Renal cortical epithelial cell (primary cell): ENCODE measurements around the gene FBN3. TPM values are rescaled to one million over a fixed set of nuclear protein-coding genes. Genes with fewer than 3 reads are reported as not detected.

Source experiments
- DNase-seq: peaks from one replicate; pipeline ENCODE4 v3.0.0-alpha.2; 2011; ENCODE audit warnings: low read depth
- total RNA-seq: library from RNA; depleted of rRNA; stranded (reverse); fragments of >200 nt; gene quantifications from 2 replicates; pipeline ENCODE4 v1.2.3, GENCODE V29; 2014

The FBN3 gene
- total RNA-seq, 1 donor from 2014 or later = under 0.01 TPM

- no peak for DNase-seq
Observed at GRCh38 chr19:8089664-8090601, 59.5 kb downstream of the FBN3 start.

DNA sequence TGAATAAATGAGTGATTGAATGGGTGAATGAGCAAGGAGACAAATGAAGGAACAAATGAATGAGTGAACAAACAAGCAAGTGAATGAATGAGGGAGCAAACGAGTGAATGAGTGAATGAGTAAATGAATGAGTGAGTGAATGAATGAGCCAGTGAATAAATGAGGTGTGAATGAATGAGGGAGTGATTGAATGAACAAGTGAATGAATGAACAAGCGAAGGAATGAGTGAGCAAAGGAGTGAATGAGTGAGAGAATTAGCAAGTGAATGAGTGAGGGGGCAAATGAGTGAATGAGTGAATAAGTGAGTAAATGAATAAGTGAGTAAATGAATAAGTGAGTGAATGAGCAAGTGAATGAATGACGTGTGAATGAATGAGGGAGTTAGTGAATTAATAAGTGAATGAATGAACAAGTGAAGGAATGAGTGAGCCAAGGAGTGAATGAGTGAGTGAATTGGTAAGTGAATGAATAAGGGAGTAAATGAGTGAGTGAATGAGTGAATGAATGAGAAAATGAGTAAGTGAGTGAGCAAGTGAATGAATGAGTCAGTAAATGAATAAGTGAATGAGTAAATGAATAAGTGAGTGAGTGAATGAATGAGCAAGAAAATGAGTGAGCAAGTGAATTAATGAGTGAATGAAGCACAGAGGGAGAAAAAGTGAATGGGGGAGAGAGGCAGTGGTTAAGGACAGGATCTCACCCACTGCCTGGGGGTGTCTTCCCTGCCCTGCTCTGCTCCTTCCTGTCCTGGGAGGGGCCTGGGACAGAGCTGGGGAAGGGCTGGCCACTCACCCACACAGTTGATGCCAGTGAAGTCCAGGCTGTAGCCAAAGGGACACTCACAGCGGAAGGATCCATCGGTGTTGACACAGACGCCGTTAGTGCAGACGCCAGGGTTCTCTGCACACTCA, 60.4 kb downstream of the FBN3 start:
- no peak for DNase-seq

- DNase-seq = no peak
Observed at GRCh38 chr19:8087876-8088275, 61.5 kb downstream of the FBN3 start.

DNA sequence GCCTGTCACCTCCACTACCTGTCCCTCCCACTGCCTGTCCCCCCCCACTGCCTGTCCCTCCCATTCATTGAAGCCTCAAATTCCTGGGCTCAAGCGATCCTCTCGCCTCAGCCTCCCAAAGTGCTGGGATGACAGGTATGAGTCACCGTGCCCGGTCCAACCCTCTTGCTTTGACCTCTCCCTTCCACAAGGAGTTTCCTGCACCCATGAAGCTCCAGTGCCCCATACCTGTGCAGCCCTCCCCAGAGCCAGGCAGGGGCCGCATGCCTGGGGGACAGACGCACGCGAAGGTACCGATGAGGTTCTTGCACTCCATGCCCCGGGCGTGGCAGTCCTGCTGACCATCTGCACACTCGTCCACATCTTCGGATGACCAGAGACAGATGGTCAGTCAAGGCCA, 62.5 kb downstream of the FBN3 start:
- DNase-seq = no peak

GRCh38 chr19:8085598-8086408, 63.6 kb downstream of the FBN3 start:
- no peak for DNase-seq

DNA sequence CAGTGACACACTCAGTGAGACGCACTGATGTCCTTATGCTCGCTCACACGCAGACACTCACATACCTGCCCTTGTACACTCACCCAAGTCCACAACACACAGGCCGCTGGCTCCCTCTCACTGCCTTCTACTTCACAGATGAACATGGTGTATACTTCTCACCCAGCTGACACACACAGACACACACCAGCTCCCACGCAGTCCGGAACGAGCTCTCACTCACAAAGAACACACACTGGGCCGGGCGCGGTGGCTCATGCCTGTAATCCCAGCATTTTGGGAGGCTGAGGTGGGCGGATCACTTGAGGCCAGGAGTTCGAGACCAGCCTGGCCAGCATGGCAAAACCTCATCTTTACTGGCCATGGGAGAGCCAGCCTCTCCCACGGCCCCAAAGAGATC, 65.2 kb downstream of the FBN3 start:
- no peak for DNase-seq

DNA sequence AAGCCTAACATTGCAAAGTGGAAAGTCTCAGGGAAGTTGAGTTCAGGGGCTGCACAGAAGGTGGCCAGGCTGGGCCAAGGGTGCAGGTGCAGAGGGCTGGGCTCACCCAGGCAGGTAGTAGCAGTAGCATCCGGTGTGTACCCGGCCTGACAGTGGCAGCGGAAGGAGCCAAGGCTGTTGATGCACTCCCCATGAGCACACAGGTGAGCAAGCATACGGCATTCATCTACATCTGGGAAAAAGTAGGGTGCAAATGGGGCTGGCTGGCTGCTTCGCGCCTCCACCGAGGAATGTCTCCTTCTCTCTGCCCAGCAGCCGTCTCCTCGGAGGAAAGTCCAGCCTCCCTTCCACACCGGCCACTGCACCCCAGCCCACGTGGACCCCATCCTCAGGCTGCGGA, 66.3 kb downstream of the FBN3 start:
- no peak for DNase-seq

- DNase-seq = no peak
Observed at GRCh38 chr19:8081569-8082550, 67.5 kb downstream of the FBN3 start.

DNA sequence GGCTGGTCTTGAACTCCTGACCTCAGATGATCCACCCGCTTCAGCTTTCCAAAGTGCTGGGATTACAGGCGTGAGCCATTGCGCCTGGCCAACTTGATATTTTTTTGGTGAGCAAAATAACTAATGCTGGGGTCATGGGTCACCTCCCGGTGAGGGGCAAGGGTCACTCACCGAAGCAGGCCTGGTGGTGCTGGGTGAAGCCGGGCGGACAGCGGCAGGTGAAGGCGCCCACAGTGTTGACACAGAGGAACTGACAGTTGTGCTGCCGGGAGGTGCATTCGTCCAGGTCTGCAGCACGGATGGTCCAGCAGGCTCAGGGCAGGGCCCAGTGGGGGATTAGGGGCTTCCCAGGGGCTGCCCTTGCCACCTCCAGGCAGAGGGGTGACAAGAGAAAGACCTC, 68.6 kb downstream of the FBN3 start:
- no peak for DNase-seq

DNA sequence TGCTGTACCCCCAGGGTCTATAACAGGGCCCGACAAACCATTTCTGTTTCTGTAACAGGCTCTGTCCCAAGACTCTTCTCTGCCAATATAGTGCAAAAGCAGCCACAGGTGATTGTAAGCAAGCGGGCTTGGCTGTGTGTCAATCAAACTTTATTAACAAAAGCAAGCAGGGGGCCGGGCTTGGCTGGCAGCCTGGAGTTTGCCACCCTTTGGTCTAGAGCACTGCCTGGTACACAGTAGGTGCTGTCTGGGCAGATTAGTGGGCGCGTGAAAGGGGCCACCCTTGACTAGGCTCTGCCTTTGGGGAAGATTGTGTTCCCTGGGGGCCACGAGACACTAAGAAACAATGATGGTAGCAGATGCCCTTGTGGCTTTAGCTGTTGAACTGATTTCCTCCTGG, 69.4 kb downstream of the FBN3 start:
- no peak for DNase-seq

GRCh38 chr19:8075158-8076074, 74.0 kb downstream of the FBN3 start:
- no peak for DNase-seq

DNA sequence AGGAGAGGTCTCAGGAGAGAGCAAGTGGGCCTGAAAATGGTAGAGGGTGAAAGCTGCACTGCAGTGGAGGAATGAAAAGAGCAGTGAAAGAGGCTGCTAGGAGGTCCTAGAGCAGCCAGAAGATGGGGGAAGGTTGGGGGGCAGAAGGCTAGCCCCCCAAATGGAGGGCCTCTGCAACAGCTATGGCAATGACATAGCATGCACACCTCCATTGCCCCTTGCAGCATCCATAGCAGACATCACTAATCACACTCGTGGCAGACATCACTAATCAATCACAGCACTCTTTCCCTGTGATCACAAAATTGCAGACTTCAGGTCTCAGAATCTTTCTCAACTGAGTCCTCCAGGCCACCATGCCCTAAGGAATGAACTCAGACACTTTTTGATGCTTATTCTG, 74.9 kb downstream of the FBN3 start:
- no peak for DNase-seq

GRCh38 chr19:8071912-8072311, 77.5 kb downstream of the FBN3 start:
- no peak for DNase-seq

DNA sequence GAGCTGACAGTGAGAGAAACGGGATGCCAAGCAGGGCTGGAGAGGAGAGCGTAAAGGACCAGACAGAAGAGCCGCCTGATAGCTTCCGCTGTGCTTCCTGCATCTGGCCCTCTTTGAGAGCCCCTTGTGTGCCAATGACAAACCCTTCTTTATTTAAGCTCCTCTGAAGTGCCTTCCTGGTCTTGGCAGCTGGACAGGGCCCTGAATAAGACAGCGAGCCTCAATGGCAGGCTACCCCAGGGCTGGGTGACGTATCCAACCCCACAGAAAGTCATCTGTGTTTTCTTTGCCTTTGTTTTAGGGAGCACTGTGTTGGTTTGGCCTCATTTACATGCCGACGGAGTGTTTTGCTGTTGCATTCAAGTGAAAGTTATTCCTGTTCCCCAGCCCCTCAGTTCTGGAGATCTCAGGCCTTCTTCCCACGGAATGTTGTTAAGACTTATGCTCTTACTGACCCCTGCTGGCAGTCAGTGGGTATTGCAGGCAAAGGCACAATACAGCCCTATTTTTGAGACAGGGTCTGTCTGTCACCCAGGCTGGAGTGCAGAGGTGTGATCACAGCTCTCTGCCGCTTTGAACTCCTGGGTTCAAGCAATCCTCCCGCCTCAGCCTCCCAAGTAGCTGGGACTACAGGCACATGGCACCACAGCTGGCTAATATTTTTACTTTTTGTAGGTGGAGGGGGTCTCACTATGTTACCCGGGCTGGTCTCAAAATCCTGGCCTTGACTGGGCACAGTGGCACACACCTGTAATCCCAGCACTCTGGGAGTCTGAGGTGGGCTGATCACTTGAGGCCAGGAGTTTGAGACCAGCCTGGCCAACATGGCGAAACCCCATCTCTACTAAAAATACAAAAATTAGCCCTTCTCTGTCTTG, 80.1 kb downstream of the FBN3 start:
- no peak for DNase-seq

- DNase-seq = no peak
Observed at GRCh38 chr19:8065875-8066261, 83.5 kb downstream of the FBN3 start.

- DNase-seq = no peak
Observed at GRCh38 chr19:8064911-8065874, 84.2 kb downstream of the FBN3 start.

DNA sequence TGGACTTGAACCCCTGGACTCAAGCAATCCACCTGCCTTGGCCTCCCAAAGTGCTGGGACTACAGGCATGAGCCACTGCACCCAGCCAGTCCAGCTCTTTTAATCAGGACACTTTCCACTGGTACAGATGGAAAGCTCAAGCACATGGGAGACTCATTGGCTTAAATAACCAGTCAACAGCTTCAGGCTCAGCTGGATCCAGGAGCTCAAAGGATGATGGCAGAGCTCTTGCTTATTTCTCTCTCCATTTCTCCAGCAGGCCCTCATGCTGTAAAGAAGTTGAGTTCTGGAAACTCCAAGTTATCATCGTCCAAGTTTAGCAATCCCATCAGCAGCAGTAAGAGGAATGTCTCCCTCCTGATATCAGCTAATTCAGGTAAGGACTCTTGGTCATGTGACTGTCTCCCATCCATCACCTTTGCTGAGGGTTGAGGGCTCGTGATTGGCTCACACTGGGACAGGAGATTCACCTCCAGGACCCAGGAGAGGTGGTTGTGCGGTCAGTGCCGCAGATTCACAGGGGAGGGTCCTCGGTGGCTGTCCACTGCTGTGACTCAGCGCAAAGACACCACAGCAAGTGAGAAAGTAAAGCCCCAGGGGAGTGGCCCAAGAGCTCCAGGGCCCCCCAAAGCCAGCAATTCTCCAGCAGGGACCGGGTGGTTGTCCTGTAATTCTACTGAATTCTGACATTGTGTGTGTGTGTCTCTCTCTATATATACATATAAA, 91.7 kb downstream of the FBN3 start:
- DNase-seq = no peak
